HG03571 (cell line): ENCODE measurements around the gene C9orf85.
"Not testable (repeated sequence)": the region's sequence is repeated elsewhere in the genome, so short reads cannot be mapped to it uniquely, and the experiment has no call there.

Experiments used
- ATAC-seq: cut with Tn5 transposase; IDR thresholded peaks from one replicate; pipeline ENCODE4 v1.9.1; 2021; ENCODE audit not compliant: unreplicated experiment

Gene C9orf85

GRCh38 chr9:71937898-71938297 is 26.5 kb downstream of the C9orf85 start:
- ATAC-seq = no peak

GRCh38 chr9:71941060-71941568 is 29.7 kb downstream of the C9orf85 start:
- ATAC-seq = no peak

GRCh38 chr9:71941998-71942567 is 30.6 kb downstream of the C9orf85 start:
- ATAC-seq = no peak

- no peak for ATAC-seq
Observed at GRCh38 chr9:71944754-71945375, 33.4 kb downstream of the C9orf85 start.

GRCh38 chr9:71954652-71955051 is 43.2 kb downstream of the C9orf85 start:
- not testable (repeated sequence) for ATAC-seq

GRCh38 chr9:71955300-71955915 is 44.0 kb downstream of the C9orf85 start:
- ATAC-seq = peak; percentile 55

GRCh38 chr9:71962328-71962727 is 50.9 kb downstream of the C9orf85 start:
- ATAC-seq = no peak

- not testable (repeated sequence) for ATAC-seq
Observed at GRCh38 chr9:71963471-71963996, 52.1 kb downstream of the C9orf85 start.

- ATAC-seq = no peak
Observed at GRCh38 chr9:71965403-71965802, 54.0 kb downstream of the C9orf85 start.

GRCh38 chr9:71966601-71967000 is 55.2 kb downstream of the C9orf85 start:
- ATAC-seq = no peak

GRCh38 chr9:71968541-71969090 is 57.2 kb downstream of the C9orf85 start:
- ATAC-seq = no peak

- ATAC-seq = no peak
Observed at GRCh38 chr9:71975833-71976232, 64.4 kb downstream of the C9orf85 start.

- ATAC-seq = no peak
Observed at GRCh38 chr9:71977003-71977402, 65.6 kb downstream of the C9orf85 start.

- no peak for ATAC-seq
Observed at GRCh38 chr9:71980266-71981190, 69.1 kb downstream of the C9orf85 start.

- ATAC-seq = no peak
Observed at GRCh38 chr9:71981944-71982343, 70.5 kb downstream of the C9orf85 start.

GRCh38 chr9:71984403-71984802 is 73.0 kb downstream of the C9orf85 start:
- ATAC-seq = no peak

- no peak for ATAC-seq
Observed at GRCh38 chr9:71984831-71985281, 73.4 kb downstream of the C9orf85 start.

GRCh38 chr9:71985297-71985911 is 74.0 kb downstream of the C9orf85 start:
- ATAC-seq = no peak

GRCh38 chr9:71986900-71987299 is 75.5 kb downstream of the C9orf85 start:
- ATAC-seq = no peak
